Epithelial cell of proximal tubule (primary cell): ENCODE data around the gene PACSIN3. TPM values are rescaled to one million over a fixed set of nuclear protein-coding genes. Genes with fewer than 3 reads are reported as not detected.
"Not testable (repeated sequence)": the region's sequence is repeated elsewhere in the genome, so short reads cannot be mapped to it uniquely, and the experiment has no call there.

ENCODE experiments used
- DNase-seq: peaks from one replicate; pipeline ENCODE4 v3.0.0-alpha.2; 2011; ENCODE audit warnings: low read depth
- H3K4me3 ChIP-seq: 2 replicates; pipeline ENCODE4 v1.5.1; 2011; ENCODE audit warnings: low read depth, mild to moderate bottlenecking, low read length
- CTCF ChIP-seq: conservative IDR thresholded peaks from 2 replicates; pipeline ENCODE4 v1.5.1; 2012; ENCODE audit warnings: low read depth, mild to moderate bottlenecking, low read length
- total RNA-seq: library from RNA; depleted of rRNA; stranded (reverse); fragments of >200 nt; gene quantifications from 2 replicates; pipeline ENCODE4 v1.2.3, GENCODE V29; 2015

The PACSIN3 gene
- total RNA-seq, 1 donor from 2014 or later = 74.4 TPM

- no peak for DNase-seq
- TF ChIP-seq CTCF = no peak
- no peak overlapping the region for H3K4me3 ChIP-seq
Measured at GRCh38 chr11:47212938-47213337, 26.7 kb upstream of the PACSIN3 start.

GRCh38 chr11:47208628-47209027, 22.4 kb upstream of the PACSIN3 start:
- no peak for TF ChIP-seq CTCF
- no peak overlapping the region for H3K4me3 ChIP-seq
- no peak for DNase-seq

- DNase-seq, H3K4me3 ChIP-seq: not testable (repeated sequence)
Measured at GRCh38 chr11:47208008-47208552, 21.8 kb upstream of the PACSIN3 start.

- H3K4me3 ChIP-seq = no peak overlapping the region
- no peak for DNase-seq
- no peak for TF ChIP-seq CTCF
Measured at GRCh38 chr11:47207459-47207858, 21.2 kb upstream of the PACSIN3 start.

- not testable (repeated sequence) for H3K4me3 ChIP-seq, DNase-seq
Measured at GRCh38 chr11:47206577-47206976, 20.3 kb upstream of the PACSIN3 start.

GRCh38 chr11:47204637-47204989, 18.4 kb upstream of the PACSIN3 start:
- H3K4me3 ChIP-seq = no peak overlapping the region
- DNase-seq = no peak
- no peak for TF ChIP-seq CTCF

GRCh38 chr11:47202576-47202975, 16.3 kb upstream of the PACSIN3 start:
- no peak for TF ChIP-seq CTCF
- no peak overlapping the region for H3K4me3 ChIP-seq

GRCh38 chr11:47201015-47201414, 14.8 kb upstream of the PACSIN3 start:
- no peak overlapping the region for H3K4me3 ChIP-seq
- no peak for DNase-seq
- no peak for TF ChIP-seq CTCF

More at GRCh38 chr11:47202576-47202975, 16.3 kb upstream of the PACSIN3 start:
- no peak for DNase-seq

- not testable (repeated sequence) for H3K4me3 ChIP-seq
Measured at GRCh38 chr11:47198161-47198560, 11.9 kb upstream of the PACSIN3 start.

More at GRCh38 chr11:47198161-47198560, 11.9 kb upstream of the PACSIN3 start:
- DNase-seq = not testable (repeated sequence)
